Neural cell (in vitro differentiated cells): ENCODE measurements around the gene GJD2. TPM values are rescaled to one million over a fixed set of nuclear protein-coding genes. Genes with fewer than 3 reads are reported as not detected.
A peak's percentile ranks its signal among the peaks of the same experiment; 100 is the strongest.

Source experiments
- H2AFZ ChIP-seq: fragments of 200-600, 300-800 bp; sonication (generic), shearing (Covaris generic); 2 replicates; pipeline ENCODE4 v1.6.0; 2014; ENCODE audit warnings: low read depth, mild to moderate bottlenecking, antibody characterized with exemption, low read length, moderate library complexity
- H3F3A ChIP-seq: fragments of 200-600 bp; shearing (Covaris generic); 2 replicates; pipeline ENCODE4 v1.6.1; 2016; ENCODE audit warnings: mild to moderate bottlenecking, moderate library complexity, mixed read lengths, antibody characterized with exemption, low read length; ENCODE audit not compliant: insufficient read depth, poor library complexity, severe bottlenecking
- H3K27ac ChIP-seq: fragments of 200-600, 300-800 bp; sonication (generic), shearing (Covaris generic); 2 replicates; pipeline ENCODE4 v1.5.1; 2014; ENCODE audit warnings: mild to moderate bottlenecking, low read length, moderate library complexity
- H3K27me3 ChIP-seq: fragments of 300-800, 200-600 bp; sonication (generic), shearing (Covaris generic); 2 replicates; pipeline ENCODE4 v1.6.0; 2014; ENCODE audit warnings: mild to moderate bottlenecking, low read depth, low read length, moderate library complexity; ENCODE audit not compliant: insufficient read depth
- H3K36me3 ChIP-seq: fragments of 300-800, 200-600 bp; sonication (generic), shearing (Covaris generic); 2 replicates; pipeline ENCODE4 v1.5.1; 2014; ENCODE audit warnings: mild to moderate bottlenecking, antibody characterized with exemption, low read length, moderate library complexity; ENCODE audit not compliant: insufficient read depth
- H3K4me2 ChIP-seq: fragments of 300-800, 200-600 bp; sonication (generic), shearing (Covaris generic); 2 replicates; pipeline ENCODE4 v1.6.0; 2014; ENCODE audit warnings: mild to moderate bottlenecking, low read length
- H3K4me3 ChIP-seq: fragments of 300-800, 200-600 bp; sonication (generic), shearing (Covaris generic); 2 replicates; pipeline ENCODE4 v1.5.1; 2014; ENCODE audit warnings: mild to moderate bottlenecking, low read length, moderate library complexity
- H3K79me2 ChIP-seq: fragments of 200-600 bp; shearing (Covaris generic); replicated peaks from 2 replicates; pipeline ENCODE4 v1.6.0; 2014; ENCODE audit warnings: mild to moderate bottlenecking, low read length, moderate library complexity; ENCODE audit not compliant: insufficient read depth
- H3K9ac ChIP-seq: fragments of 300-800, 200-600 bp; sonication (generic), shearing (Covaris generic); 2 replicates; pipeline ENCODE4 v1.6.1; 2016; ENCODE audit warnings: mild to moderate bottlenecking, low read length, mixed read lengths
- H3K9me2 ChIP-seq: fragments of 200-600 bp; shearing (Covaris generic); 2 replicates; pipeline ENCODE4 v1.6.1; 2016; ENCODE audit warnings: mild to moderate bottlenecking, low read length, mixed read lengths; ENCODE audit not compliant: insufficient read depth
- H3K9me3 ChIP-seq: fragments of 200-600, 300-800 bp; sonication (generic), shearing (Covaris generic); 2 replicates; pipeline ENCODE4 v1.6.1; 2016; ENCODE audit warnings: mild to moderate bottlenecking, mixed run types, low read length, moderate library complexity, mixed read lengths
- H4K20me1 ChIP-seq: fragments of 200-600 bp; shearing (Covaris generic); 2 replicates; pipeline ENCODE4 v1.6.1; 2016; ENCODE audit warnings: mild to moderate bottlenecking, mixed run types; ENCODE audit not compliant: insufficient read depth
- EP300 ChIP-seq: fragments of 450-650 bp; conservative IDR thresholded peaks from 2 replicates; pipeline ENCODE4 v1.6.1; 2014; ENCODE audit warnings: antibody characterized with exemption, mild to moderate bottlenecking, moderate library complexity; ENCODE audit not compliant: poor library complexity, severe bottlenecking
- EZH2 ChIP-seq: fragments of 200-600, 300-800 bp; shearing (Covaris generic), sonication (generic); IDR thresholded peaks from 2 replicates; pipeline ENCODE4 v1.6.1; 2014; ENCODE audit warnings: antibody characterized with exemption, low read length, borderline replicate concordance, mild to moderate bottlenecking; ENCODE audit not compliant: insufficient read depth, poor library complexity, severe bottlenecking
- MXI1 ChIP-seq: fragments of 450-650 bp; conservative IDR thresholded peaks from 2 replicates; pipeline ENCODE4 v1.6.1; 2014; ENCODE audit warnings: antibody characterized with exemption, mild to moderate bottlenecking; ENCODE audit not compliant: poor library complexity, severe bottlenecking
- RAD21 ChIP-seq: fragments of 450-650 bp; conservative IDR thresholded peaks from 2 replicates; pipeline ENCODE4 v1.6.1; 2014; ENCODE audit warnings: antibody characterized with exemption, mild to moderate bottlenecking, moderate library complexity
- SMC3 ChIP-seq: fragments of 450-650 bp; conservative IDR thresholded peaks from 2 replicates; pipeline ENCODE4 v1.6.1; 2014; ENCODE audit warnings: antibody characterized with exemption, mild to moderate bottlenecking, moderate library complexity; ENCODE audit not compliant: poor library complexity
- TAF1 ChIP-seq: IDR thresholded peaks from 2 replicates; pipeline ENCODE4 v1.6.1; 2012; ENCODE audit warnings: low read depth
- polyA plus RNA-seq: library from polyadenylated mRNA; depleted of rRNA; stranded (reverse); fragments of >200 nt; gene quantifications from 2 replicates; pipeline ENCODE4 v1.2.3, GENCODE V29; 2014
- TF ChIP-seq, protein P1 (sequence below): IDR thresholded peaks from 2 replicates; pipeline ENCODE4 v1.6.1; 2012; ENCODE audit warnings: borderline replicate concordance
- TF ChIP-seq, protein P2 (sequence below): fragments of 450-650 bp; IDR thresholded peaks from 2 replicates; pipeline ENCODE4 v1.5.1; 2014; ENCODE audit warnings: antibody characterized with exemption, mild to moderate bottlenecking, moderate library complexity; ENCODE audit not compliant: poor library complexity, severe bottlenecking

Gene GJD2
- polyA plus RNA-seq, 1 donor from 2014 or later: 4.6 TPM

DNA sequence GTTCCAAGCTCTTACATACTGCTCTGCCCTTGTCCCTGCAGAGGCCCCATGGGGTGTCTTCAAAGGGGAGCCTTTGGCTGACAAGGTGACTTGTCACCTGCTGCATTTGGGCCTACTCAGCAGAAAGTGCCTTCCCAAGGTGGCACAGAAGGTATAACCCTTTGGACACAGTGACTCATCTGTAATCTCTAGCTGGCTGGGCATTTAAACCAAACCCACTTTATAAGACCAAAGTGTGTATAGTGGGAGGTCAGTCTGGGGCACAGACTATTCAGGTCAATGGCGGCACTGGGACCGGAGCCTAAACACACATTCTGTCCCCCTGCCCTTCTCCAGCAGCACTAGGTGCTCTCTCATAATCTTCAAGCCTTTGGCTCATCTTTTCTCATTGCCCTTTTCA is 35.1 kb downstream of the GJD2 start:
- no peaks in the 10 kb centered on the region for H3K79me2 ChIP-seq
- no peak for TF ChIP-seq SMC3
- H3K36me3 ChIP-seq: no peaks in the 10 kb centered on the region
- no peaks in the 10 kb centered on the region for H3K27me3 ChIP-seq
- H3F3A ChIP-seq: no peaks in the 10 kb centered on the region
- H3K9me2 ChIP-seq: no peaks in the 10 kb centered on the region
- no peak overlapping the region for H3K4me3 ChIP-seq
- H4K20me1 ChIP-seq: no peaks in the 10 kb centered on the region
- no peak overlapping the region for H2AFZ ChIP-seq
- no peaks in the 10 kb centered on the region for H3K9me3 ChIP-seq
- H3K4me2 ChIP-seq: no peak overlapping the region
- H3K9ac ChIP-seq: no peak overlapping the region
- no peak overlapping the region for H3K27ac ChIP-seq

- Histone ChIP-seq H3K4me2 (no peak overlapping the region), H2AFZ (peak overlapping the region; percentile 21)
- TF ChIP-seq, protein P1, sequence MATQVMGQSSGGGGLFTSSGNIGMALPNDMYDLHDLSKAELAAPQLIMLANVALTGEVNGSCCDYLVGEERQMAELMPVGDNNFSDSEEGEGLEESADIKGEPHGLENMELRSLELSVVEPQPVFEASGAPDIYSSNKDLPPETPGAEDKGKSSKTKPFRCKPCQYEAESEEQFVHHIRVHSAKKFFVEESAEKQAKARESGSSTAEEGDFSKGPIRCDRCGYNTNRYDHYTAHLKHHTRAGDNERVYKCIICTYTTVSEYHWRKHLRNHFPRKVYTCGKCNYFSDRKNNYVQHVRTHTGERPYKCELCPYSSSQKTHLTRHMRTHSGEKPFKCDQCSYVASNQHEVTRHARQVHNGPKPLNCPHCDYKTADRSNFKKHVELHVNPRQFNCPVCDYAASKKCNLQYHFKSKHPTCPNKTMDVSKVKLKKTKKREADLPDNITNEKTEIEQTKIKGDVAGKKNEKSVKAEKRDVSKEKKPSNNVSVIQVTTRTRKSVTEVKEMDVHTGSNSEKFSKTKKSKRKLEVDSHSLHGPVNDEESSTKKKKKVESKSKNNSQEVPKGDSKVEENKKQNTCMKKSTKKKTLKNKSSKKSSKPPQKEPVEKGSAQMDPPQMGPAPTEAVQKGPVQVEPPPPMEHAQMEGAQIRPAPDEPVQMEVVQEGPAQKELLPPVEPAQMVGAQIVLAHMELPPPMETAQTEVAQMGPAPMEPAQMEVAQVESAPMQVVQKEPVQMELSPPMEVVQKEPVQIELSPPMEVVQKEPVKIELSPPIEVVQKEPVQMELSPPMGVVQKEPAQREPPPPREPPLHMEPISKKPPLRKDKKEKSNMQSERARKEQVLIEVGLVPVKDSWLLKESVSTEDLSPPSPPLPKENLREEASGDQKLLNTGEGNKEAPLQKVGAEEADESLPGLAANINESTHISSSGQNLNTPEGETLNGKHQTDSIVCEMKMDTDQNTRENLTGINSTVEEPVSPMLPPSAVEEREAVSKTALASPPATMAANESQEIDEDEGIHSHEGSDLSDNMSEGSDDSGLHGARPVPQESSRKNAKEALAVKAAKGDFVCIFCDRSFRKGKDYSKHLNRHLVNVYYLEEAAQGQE: no peak
These were observed 35.8 kb downstream of the GJD2 start for GRCh38 chr15:34718681-34719665.

DNA sequence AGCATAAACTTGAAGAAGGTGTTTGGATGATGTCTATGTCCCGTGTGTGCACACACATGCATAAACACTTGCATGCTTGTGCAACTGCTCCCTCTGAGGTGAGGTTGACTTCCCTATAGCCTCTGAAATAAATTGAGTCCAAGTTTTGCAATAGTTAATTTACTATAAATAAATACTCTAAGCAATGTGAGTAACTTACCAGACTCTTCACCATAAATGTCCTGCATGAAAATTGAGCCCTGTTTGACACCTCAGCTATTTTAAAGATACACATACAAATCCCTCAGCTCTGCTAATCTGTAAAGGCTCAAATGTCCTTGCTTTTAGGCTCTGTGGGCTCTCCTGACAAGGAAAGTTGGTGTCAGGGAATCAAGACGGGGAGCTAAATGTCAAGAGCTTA is 37.1 kb downstream of the GJD2 start:
- Histone ChIP-seq H3K27me3 (no peaks in the 10 kb centered on the region), H3K9ac (no peak overlapping the region), H3K79me2 (no peaks in the 10 kb centered on the region), H4K20me1 (no peaks in the 10 kb centered on the region), H3K9me2 (no peaks in the 10 kb centered on the region), H3F3A (no peaks in the 10 kb centered on the region), H3K4me2 (no peak overlapping the region), H3K4me3 (no peak overlapping the region), H3K36me3 (no peaks in the 10 kb centered on the region), H2AFZ (no peak overlapping the region), H3K9me3 (no peaks in the 10 kb centered on the region), H3K27ac (no peak overlapping the region)
- no peak for TF ChIP-seq SMC3
- no peak for TF ChIP-seq EP300
- TF ChIP-seq, protein P2, sequence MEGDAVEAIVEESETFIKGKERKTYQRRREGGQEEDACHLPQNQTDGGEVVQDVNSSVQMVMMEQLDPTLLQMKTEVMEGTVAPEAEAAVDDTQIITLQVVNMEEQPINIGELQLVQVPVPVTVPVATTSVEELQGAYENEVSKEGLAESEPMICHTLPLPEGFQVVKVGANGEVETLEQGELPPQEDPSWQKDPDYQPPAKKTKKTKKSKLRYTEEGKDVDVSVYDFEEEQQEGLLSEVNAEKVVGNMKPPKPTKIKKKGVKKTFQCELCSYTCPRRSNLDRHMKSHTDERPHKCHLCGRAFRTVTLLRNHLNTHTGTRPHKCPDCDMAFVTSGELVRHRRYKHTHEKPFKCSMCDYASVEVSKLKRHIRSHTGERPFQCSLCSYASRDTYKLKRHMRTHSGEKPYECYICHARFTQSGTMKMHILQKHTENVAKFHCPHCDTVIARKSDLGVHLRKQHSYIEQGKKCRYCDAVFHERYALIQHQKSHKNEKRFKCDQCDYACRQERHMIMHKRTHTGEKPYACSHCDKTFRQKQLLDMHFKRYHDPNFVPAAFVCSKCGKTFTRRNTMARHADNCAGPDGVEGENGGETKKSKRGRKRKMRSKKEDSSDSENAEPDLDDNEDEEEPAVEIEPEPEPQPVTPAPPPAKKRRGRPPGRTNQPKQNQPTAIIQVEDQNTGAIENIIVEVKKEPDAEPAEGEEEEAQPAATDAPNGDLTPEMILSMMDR: no peak
- no peak for TF ChIP-seq MXI1
- TF ChIP-seq RAD21: no peak
- no peak for TF ChIP-seq TAF1
- TF ChIP-seq EZH2: no peak

More at GRCh38 chr15:34718681-34719665, 35.8 kb downstream of the GJD2 start:
- no peak overlapping the region for H3K4me3 ChIP-seq
- H3K79me2 ChIP-seq: no peaks in the 10 kb centered on the region
- H3K9me2 ChIP-seq: no peaks in the 10 kb centered on the region
- H3F3A ChIP-seq: no peaks in the 10 kb centered on the region
- no peaks in the 10 kb centered on the region for H3K36me3 ChIP-seq
- H3K9me3 ChIP-seq: no peaks in the 10 kb centered on the region
- H3K27ac ChIP-seq: no peak overlapping the region
- H3K27me3 ChIP-seq: no peaks in the 10 kb centered on the region
- H3K9ac ChIP-seq: no peak overlapping the region
- no peaks in the 10 kb centered on the region for H4K20me1 ChIP-seq
